WTC11 (cell line): ENCODE measurements around the gene AFAP1L1. TPM values are rescaled to one million over a fixed set of nuclear protein-coding genes. Genes with fewer than 3 reads are reported as not detected.
A peak's percentile ranks its signal among the peaks of the same experiment; 100 is the strongest.

Experiments used
- ATAC-seq: fragments of 200-7000 bp; cut with Tn5 transposase; 2 replicates; pipeline ENCODE4 v1.10.0; 2021; ENCODE audit warnings: mild to moderate bottlenecking, moderate library complexity
- CTCF ChIA-PET: fragments of 300-600 bp; sonication (Branson Sonifier 250); formaldehyde crosslinking; loops from one replicate; lab custom pipeline; 2021; ENCODE audit warnings: antibody characterized with exemption; lab: Charles Lee
- POLR2A ChIA-PET: fragments of 350-600 bp; sonication (Branson Sonifier 250); formaldehyde crosslinking; loops from one replicate; lab custom pipeline; 2021; ENCODE audit warnings: antibody characterized with exemption; lab: Charles Lee
- DNase-seq: peaks from one replicate; pipeline ENCODE4 v3.0.0; 2021; ENCODE audit warnings: low spot score
- H3K27ac Mint-ChIP-seq: 2 replicates; pipeline ENCODE4 v1.8.0; 2021; ENCODE audit warnings: mixed read lengths
- H3K27me3 Mint-ChIP-seq: 2 replicates; pipeline ENCODE4 v1.8.0; 2021; ENCODE audit warnings: low read depth, mild to moderate bottlenecking, moderate library complexity, mixed read lengths
- H3K36me3 Mint-ChIP-seq: 2 replicates; pipeline ENCODE4 v1.8.0; 2021; ENCODE audit warnings: mixed read lengths
- H3K4me1 Mint-ChIP-seq: 2 replicates; pipeline ENCODE4 v1.8.0; 2022; ENCODE audit warnings: mixed read lengths
- H3K4me3 Mint-ChIP-seq: 2 replicates; pipeline ENCODE4 v1.8.0; 2021; ENCODE audit warnings: mild to moderate bottlenecking, moderate library complexity, mixed read lengths
- H3K9me3 Mint-ChIP-seq: 2 replicates; pipeline ENCODE4 v1.8.0; 2021; ENCODE audit warnings: mixed read lengths
- EMX1 ChIP-seq: fragments of 250-450 bp; sonication (Bioruptor Pico); IDR thresholded peaks from 2 replicates; pipeline ENCODE4 v1.8.0; 2021; ENCODE audit warnings: mild to moderate bottlenecking
- FOXP4 ChIP-seq: sonication (generic); formaldehyde crosslinking; IDR thresholded peaks from 2 replicates; pipeline ENCODE4 v1.8.0; 2022; ENCODE audit warnings: mild to moderate bottlenecking, missing genetic modification reagents
- GABPB1 ChIP-seq: sonication (generic); formaldehyde crosslinking; IDR thresholded peaks from 2 replicates; pipeline ENCODE4 v1.8.1; 2023; ENCODE audit warnings: mild to moderate bottlenecking, missing genetic modification reagents
- JUN ChIP-seq: sonication (generic); formaldehyde crosslinking; IDR thresholded peaks from 2 replicates; pipeline ENCODE4 v1.8.0; 2023; ENCODE audit warnings: mild to moderate bottlenecking, missing genetic modification reagents
- NR2C2 ChIP-seq: sonication (generic); formaldehyde crosslinking; IDR thresholded peaks from 2 replicates; pipeline ENCODE4 v1.8.0; 2022; ENCODE audit warnings: mild to moderate bottlenecking, missing genetic modification reagents
- OVOL2 ChIP-seq: fragments of 250-450 bp; sonication (Bioruptor Pico); IDR thresholded peaks from 2 replicates; pipeline ENCODE4 v1.9.0; 2021; ENCODE audit warnings: mild to moderate bottlenecking, borderline replicate concordance
- PRRX2 ChIP-seq: fragments of 250-450 bp; sonication (Bioruptor Pico); IDR thresholded peaks from 2 replicates; pipeline ENCODE4 v1.8.0; 2021; ENCODE audit warnings: mild to moderate bottlenecking
- RORB ChIP-seq: fragments of 250-450 bp; sonication (Bioruptor Pico); IDR thresholded peaks from 2 replicates; pipeline ENCODE4 v1.9.0; 2021; ENCODE audit warnings: mild to moderate bottlenecking
- SMAD3 ChIP-seq: sonication (generic); formaldehyde crosslinking; IDR thresholded peaks from 2 replicates; pipeline ENCODE4 v1.8.0; 2022; ENCODE audit warnings: missing genetic modification reagents, mild to moderate bottlenecking, borderline replicate concordance
- SP1 ChIP-seq: sonication (generic); formaldehyde crosslinking; conservative IDR thresholded peaks from 2 replicates; pipeline ENCODE4 v1.8.1; 2022; ENCODE audit warnings: missing genetic modification reagents
- STAT6 ChIP-seq: sonication (generic); formaldehyde crosslinking; conservative IDR thresholded peaks from 2 replicates; pipeline ENCODE4 v1.8.1; 2023; ENCODE audit warnings: mild to moderate bottlenecking, low read depth, missing genetic modification reagents, moderate library complexity
- ZBTB21 ChIP-seq: sonication (generic); formaldehyde crosslinking; IDR thresholded peaks from 2 replicates; pipeline ENCODE4 v1.8.1; 2023; ENCODE audit warnings: mild to moderate bottlenecking, missing genetic modification reagents, borderline replicate concordance
- ZNF317 ChIP-seq: sonication (generic); formaldehyde crosslinking; IDR thresholded peaks from 2 replicates; pipeline ENCODE4 v1.8.1; 2023; ENCODE audit warnings: low read depth, mild to moderate bottlenecking, moderate library complexity, missing genetic modification reagents, borderline replicate concordance
- ZNF671 ChIP-seq: fragments of 250-450 bp; sonication (Bioruptor Pico); IDR thresholded peaks from 2 replicates; pipeline ENCODE4 v1.8.0; 2021; ENCODE audit warnings: mild to moderate bottlenecking
- total RNA-seq: library from RNA; stranded (reverse); gene quantifications from 3 replicates; pipeline ENCODE4 v1.2.3, GENCODE V29; 2021
- TF ChIP-seq, protein P1 (sequence below): sonication (generic); formaldehyde crosslinking; IDR thresholded peaks from 2 replicates; pipeline ENCODE4 v1.8.1; 2022; ENCODE audit warnings: missing genetic modification reagents, borderline replicate concordance
- TF ChIP-seq, protein P2 (sequence below): sonication (generic); formaldehyde crosslinking; IDR thresholded peaks from 2 replicates; pipeline ENCODE4 v1.8.0; 2022; ENCODE audit warnings: missing genetic modification reagents
- TF ChIP-seq, protein P3 (sequence below): sonication (generic); formaldehyde crosslinking; IDR thresholded peaks from 2 replicates; pipeline ENCODE4 v1.8.1; 2023; ENCODE audit warnings: mild to moderate bottlenecking, missing genetic modification reagents, moderate library complexity
- TF ChIP-seq, protein P4 (sequence below): sonication (generic); formaldehyde crosslinking; IDR thresholded peaks from 2 replicates; pipeline ENCODE4 v1.8.1; 2023; ENCODE audit warnings: mild to moderate bottlenecking, moderate library complexity, missing genetic modification reagents
- TF ChIP-seq, protein P5 (sequence below): sonication (generic); formaldehyde crosslinking; IDR thresholded peaks from 2 replicates; pipeline ENCODE4 v1.8.1; 2023; ENCODE audit warnings: mild to moderate bottlenecking, missing genetic modification reagents

The AFAP1L1 gene
- total RNA-seq, 1 experiment from 2014 or later: 8.4 TPM

GRCh38 chr5:149344151-149344550 lies 72.5 kb downstream of the AFAP1L1 start:
- no peak for DNase-seq
- TF ChIP-seq, protein P1, sequence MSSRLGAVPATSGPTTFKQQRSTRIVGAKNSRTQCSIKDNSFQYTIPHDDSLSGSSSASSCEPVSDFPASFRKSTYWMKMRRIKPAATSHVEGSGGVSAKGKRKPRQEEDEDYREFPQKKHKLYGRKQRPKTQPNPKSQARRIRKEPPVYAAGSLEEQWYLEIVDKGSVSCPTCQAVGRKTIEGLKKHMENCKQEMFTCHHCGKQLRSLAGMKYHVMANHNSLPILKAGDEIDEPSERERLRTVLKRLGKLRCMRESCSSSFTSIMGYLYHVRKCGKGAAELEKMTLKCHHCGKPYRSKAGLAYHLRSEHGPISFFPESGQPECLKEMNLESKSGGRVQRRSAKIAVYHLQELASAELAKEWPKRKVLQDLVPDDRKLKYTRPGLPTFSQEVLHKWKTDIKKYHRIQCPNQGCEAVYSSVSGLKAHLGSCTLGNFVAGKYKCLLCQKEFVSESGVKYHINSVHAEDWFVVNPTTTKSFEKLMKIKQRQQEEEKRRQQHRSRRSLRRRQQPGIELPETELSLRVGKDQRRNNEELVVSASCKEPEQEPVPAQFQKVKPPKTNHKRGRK (CRISPR knock-in tag): no peak
- TF ChIP-seq, protein P2, sequence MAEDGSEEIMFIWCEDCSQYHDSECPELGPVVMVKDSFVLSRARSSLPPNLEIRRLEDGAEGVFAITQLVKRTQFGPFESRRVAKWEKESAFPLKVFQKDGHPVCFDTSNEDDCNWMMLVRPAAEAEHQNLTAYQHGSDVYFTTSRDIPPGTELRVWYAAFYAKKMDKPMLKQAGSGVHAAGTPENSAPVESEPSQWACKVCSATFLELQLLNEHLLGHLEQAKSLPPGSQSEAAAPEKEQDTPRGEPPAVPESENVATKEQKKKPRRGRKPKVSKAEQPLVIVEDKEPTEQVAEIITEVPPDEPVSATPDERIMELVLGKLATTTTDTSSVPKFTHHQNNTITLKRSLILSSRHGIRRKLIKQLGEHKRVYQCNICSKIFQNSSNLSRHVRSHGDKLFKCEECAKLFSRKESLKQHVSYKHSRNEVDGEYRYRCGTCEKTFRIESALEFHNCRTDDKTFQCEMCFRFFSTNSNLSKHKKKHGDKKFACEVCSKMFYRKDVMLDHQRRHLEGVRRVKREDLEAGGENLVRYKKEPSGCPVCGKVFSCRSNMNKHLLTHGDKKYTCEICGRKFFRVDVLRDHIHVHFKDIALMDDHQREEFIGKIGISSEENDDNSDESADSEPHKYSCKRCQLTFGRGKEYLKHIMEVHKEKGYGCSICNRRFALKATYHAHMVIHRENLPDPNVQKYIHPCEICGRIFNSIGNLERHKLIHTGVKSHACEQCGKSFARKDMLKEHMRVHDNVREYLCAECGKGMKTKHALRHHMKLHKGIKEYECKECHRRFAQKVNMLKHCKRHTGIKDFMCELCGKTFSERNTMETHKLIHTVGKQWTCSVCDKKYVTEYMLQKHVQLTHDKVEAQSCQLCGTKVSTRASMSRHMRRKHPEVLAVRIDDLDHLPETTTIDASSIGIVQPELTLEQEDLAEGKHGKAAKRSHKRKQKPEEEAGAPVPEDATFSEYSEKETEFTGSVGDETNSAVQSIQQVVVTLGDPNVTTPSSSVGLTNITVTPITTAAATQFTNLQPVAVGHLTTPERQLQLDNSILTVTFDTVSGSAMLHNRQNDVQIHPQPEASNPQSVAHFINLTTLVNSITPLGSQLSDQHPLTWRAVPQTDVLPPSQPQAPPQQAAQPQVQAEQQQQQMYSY (CRISPR knock-in tag): no peak
- TF ChIP-seq OVOL2 (CRISPR knock-in tag) (no peak), ZBTB21 (CRISPR knock-in tag) (no peak), JUN (CRISPR knock-in tag) (no peak), SP1 (CRISPR knock-in tag) (no peak), GABPB1 (CRISPR knock-in tag) (no peak), NR2C2 (CRISPR knock-in tag) (no peak), SMAD3 (CRISPR knock-in tag) (no peak), RORB (CRISPR knock-in tag) (no peak), EMX1 (no peak), PRRX2 (no peak)
- TF ChIP-seq, protein P3, sequence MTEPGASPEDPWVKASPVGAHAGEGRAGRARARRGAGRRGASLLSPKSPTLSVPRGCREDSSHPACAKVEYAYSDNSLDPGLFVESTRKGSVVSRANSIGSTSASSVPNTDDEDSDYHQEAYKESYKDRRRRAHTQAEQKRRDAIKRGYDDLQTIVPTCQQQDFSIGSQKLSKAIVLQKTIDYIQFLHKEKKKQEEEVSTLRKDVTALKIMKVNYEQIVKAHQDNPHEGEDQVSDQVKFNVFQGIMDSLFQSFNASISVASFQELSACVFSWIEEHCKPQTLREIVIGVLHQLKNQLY (CRISPR knock-in tag): no peak
- TF ChIP-seq, protein P4, sequence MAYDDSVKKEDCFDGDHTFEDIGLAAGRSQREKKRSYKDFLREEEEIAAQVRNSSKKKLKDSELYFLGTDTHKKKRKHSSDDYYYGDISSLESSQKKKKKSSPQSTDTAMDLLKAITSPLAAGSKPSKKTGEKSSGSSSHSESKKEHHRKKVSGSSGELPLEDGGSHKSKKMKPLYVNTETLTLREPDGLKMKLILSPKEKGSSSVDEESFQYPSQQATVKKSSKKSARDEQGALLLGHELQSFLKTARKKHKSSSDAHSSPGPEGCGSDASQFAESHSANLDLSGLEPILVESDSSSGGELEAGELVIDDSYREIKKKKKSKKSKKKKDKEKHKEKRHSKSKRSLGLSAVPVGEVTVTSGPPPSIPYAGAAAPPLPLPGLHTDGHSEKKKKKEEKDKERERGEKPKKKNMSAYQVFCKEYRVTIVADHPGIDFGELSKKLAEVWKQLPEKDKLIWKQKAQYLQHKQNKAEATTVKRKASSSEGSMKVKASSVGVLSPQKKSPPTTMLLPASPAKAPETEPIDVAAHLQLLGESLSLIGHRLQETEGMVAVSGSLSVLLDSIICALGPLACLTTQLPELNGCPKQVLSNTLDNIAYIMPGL (CRISPR knock-in tag): no peak
- CTCF ChIA-PET: interaction anchor here (3.0 kb wide), 1 partner anchor 24 kb away, joined by 15 read pairs; no protein-coding TSS in a partner anchor
- H3K9me3 Mint-ChIP-seq: no peaks in the 10 kb centered on the region
- H3K27ac Mint-ChIP-seq: no peak overlapping the region
- H3K36me3 Mint-ChIP-seq: peaks cover 23% of the 10 kb centered on the region
- H3K27me3 Mint-ChIP-seq: peaks cover 13% of the 10 kb centered on the region
- peak overlapping the region; percentile 89 for H3K4me3 Mint-ChIP-seq
- peaks cover 20% of the 10 kb centered on the region for H3K4me1 Mint-ChIP-seq
- ATAC-seq: no peak
- POLR2A ChIA-PET: no interaction called here

- DNase-seq (peak; percentile 94), ATAC-seq (peak; percentile 97)
- Mint-ChIP-seq H3K27me3 (peaks cover 13% of the 10 kb centered on the region), H3K27ac (peak within 1 kb of the TSS; percentile 90), H3K4me3 (peak within 1 kb of the TSS; percentile 89), H3K36me3 (peaks cover 35% of the 10 kb centered on the region), H3K9me3 (no peaks in the 10 kb centered on the region), H3K4me1 (peaks cover 20% of the 10 kb centered on the region)
- POLR2A ChIA-PET: interaction anchor here (0.7 to 1.5 kb wide), 5 partner anchors 12 to 214 kb away, joined by 3 to 16 read pairs (median 4); partner anchors contain the start of gene PCYOX1L
- CTCF ChIA-PET: interaction anchor here (0.6 to 3.0 kb wide), 11 partner anchors 10 to 942 kb away, joined by 3 to 15 read pairs (median 4); partner anchors contain the start of gene PCYOX1L
- TF ChIP-seq STAT6 (CRISPR knock-in tag) (no peak), ZNF671 (CRISPR knock-in tag) (no peak), FOXP4 (CRISPR knock-in tag) (peak; percentile 80), ZNF317 (peak; percentile 81; the same call in 1 of the 2 replicates)
- TF ChIP-seq, protein P5, sequence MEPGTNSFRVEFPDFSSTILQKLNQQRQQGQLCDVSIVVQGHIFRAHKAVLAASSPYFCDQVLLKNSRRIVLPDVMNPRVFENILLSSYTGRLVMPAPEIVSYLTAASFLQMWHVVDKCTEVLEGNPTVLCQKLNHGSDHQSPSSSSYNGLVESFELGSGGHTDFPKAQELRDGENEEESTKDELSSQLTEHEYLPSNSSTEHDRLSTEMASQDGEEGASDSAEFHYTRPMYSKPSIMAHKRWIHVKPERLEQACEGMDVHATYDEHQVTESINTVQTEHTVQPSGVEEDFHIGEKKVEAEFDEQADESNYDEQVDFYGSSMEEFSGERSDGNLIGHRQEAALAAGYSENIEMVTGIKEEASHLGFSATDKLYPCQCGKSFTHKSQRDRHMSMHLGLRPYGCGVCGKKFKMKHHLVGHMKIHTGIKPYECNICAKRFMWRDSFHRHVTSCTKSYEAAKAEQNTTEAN: 0 out of 2 replicates have a peak, but pooled peaks have one; percentile 21
- TF ChIP-seq, protein P3 (CRISPR knock-in tag): no peak
These were observed 73.7 kb downstream of the AFAP1L1 start, which contains the start of gene GRPEL2 for GRCh38 chr5:149345147-149345891. Gene GRPEL2, plus strand, starts transcription at chr5:149345499. Its CDS starts 41 bp downstream, at chr5:149345540.
